H1 (cell line): ENCODE data around the gene HSPA1B. TPM values are rescaled to one million over a fixed set of nuclear protein-coding genes. Genes with fewer than 3 reads are reported as not detected.
A peak's percentile ranks its signal among the peaks of the same experiment; 100 is the strongest.

Source experiments
- CTCF ChIA-PET: fragments of 300-600 bp; sonication (Branson Sonifier 250); formaldehyde crosslinking; loops from one replicate; lab custom pipeline; 2021; ENCODE audit not compliant: partially characterized antibody; lab: Charles Lee
- POLR2A ChIA-PET: fragments of 300-600 bp; sonication (Branson Sonifier 250); formaldehyde crosslinking; loops from one replicate; lab custom pipeline; 2021; ENCODE audit warnings: inconsistent platforms; ENCODE audit not compliant: partially characterized antibody; lab: Charles Lee
- DNase-seq, 2 experiments: peaks; one replicate each; pipeline versions ENCODE4 v3.0.0 to v3.0.0-alpha.2; 2010 to 2022; ENCODE audit warnings: low spot score in 2 of 2, low read depth in 1 of 2, mixed read lengths in 1 of 2
- FAIRE-seq: peaks from 2 replicates; lab custom pipeline; 2011; peaks lifted over from hg19 to GRCh38; lab: Jason Lieb, UNC
- H2AFZ ChIP-seq: 2 replicates; pipeline ENCODE4 v1.8.1; 2012; ENCODE audit warnings: low read length, inconsistent platforms
- H2AK5ac ChIP-seq: 2 replicates; pipeline ENCODE4 v1.6.1; 2013; ENCODE audit warnings: low read depth, low read length
- H2BK120ac ChIP-seq: replicated peaks from 2 replicates; pipeline ENCODE3; 2013; ENCODE audit warnings: low read depth, low read length, inconsistent platforms
- H2BK12ac ChIP-seq: 2 replicates; pipeline ENCODE4 v1.6.1; 2013; ENCODE audit warnings: low read depth, low read length
- H2BK15ac ChIP-seq: 2 replicates; pipeline ENCODE4 v1.6.1; 2013; ENCODE audit warnings: low read length
- H2BK20ac ChIP-seq: 2 replicates; pipeline ENCODE4 v1.6.1; 2013; ENCODE audit warnings: low read length
- H2BK5ac ChIP-seq: 2 replicates; pipeline ENCODE4 v1.6.1; 2013; ENCODE audit warnings: low read depth, low read length
- H3K14ac ChIP-seq: 2 replicates; pipeline ENCODE4 v1.6.1; 2013; ENCODE audit warnings: inconsistent platforms; ENCODE audit not compliant: insufficient read length
- H3K18ac ChIP-seq: 2 replicates; pipeline ENCODE4 v1.6.1; 2013; ENCODE audit warnings: low read length; ENCODE audit errors: extremely low read depth
- H3K23ac ChIP-seq: 2 replicates; pipeline ENCODE4 v1.6.1; 2013; ENCODE audit warnings: inconsistent platforms; ENCODE audit not compliant: insufficient read length
- H3K23me2 ChIP-seq: 2 replicates; pipeline ENCODE4 v1.6.1; 2013; ENCODE audit warnings: low read depth, low read length
- H3K27ac ChIP-seq: 2 replicates; pipeline ENCODE4 v1.6.1; 2011; ENCODE audit warnings: low read depth, low read length, inconsistent platforms
- H3K27me3 ChIP-seq, 4 experiments: replicated peaks in 1 of 4; 1 replicate in 1 of 4; 2 replicates in 3 of 4; pipeline versions ENCODE4 v1.6.1 to v1.8.1; 2011 to 2013; ENCODE audit warnings: low read length in 3 of 4, mild to moderate bottlenecking in 3 of 4, inconsistent platforms in 2 of 4, mixed read lengths in 2 of 4, moderate library complexity in 1 of 4; ENCODE audit not compliant: control insufficient read depth in 3 of 4, insufficient read depth in 3 of 4; ENCODE audit errors: extremely low read depth in 1 of 4
- H3K36me3 ChIP-seq, 4 experiments: 2 replicates each; pipeline versions ENCODE4 v1.6.1 to v1.8.1; 2011 to 2013; ENCODE audit warnings: mild to moderate bottlenecking in 4 of 4, low read length in 3 of 4, moderate library complexity in 2 of 4, control low read depth in 1 of 4, inconsistent platforms in 1 of 4; ENCODE audit not compliant: insufficient read depth in 4 of 4, control insufficient read depth in 2 of 4
- H3K4ac ChIP-seq: replicated peaks from 2 replicates; pipeline ENCODE3; 2013; ENCODE audit warnings: low read length, low read depth, mixed read lengths, inconsistent platforms; ENCODE audit not compliant: insufficient read length
- H3K4me1 ChIP-seq, 4 experiments: replicated peaks in 1 of 4; 1 replicate in 1 of 4; 2 replicates in 3 of 4; pipeline versions ENCODE4 v1.6.1 to v1.8.1; 2011 to 2013; ENCODE audit warnings: low read length in 3 of 4, inconsistent platforms in 2 of 4, mixed read lengths in 1 of 4; ENCODE audit not compliant: insufficient read depth in 4 of 4, control insufficient read depth in 3 of 4
- H3K4me2 ChIP-seq, 2 experiments: 2 replicates each; pipeline versions ENCODE4 v1.6.1 to v1.8.1; 2011 to 2013; ENCODE audit warnings: low read depth in 2 of 2, low read length in 2 of 2, control low read depth in 1 of 2, inconsistent platforms in 1 of 2, mild to moderate bottlenecking in 1 of 2; ENCODE audit not compliant: insufficient read depth in 1 of 2
- H3K4me3 ChIP-seq, 4 experiments: fragments of 200-600, 300-600 bp in 1 of 4; sonication (generic), shearing (Covaris generic), sonication (Bioruptor Twin) in 1 of 4; 2 replicates each; pipeline versions ENCODE4 v1.5.1 to v1.8.1; 2011 to 2016; ENCODE audit warnings: low read length in 4 of 4, low read depth in 3 of 4, control low read depth in 2 of 4, inconsistent platforms in 2 of 4, mild to moderate bottlenecking in 2 of 4, mixed read lengths in 1 of 4, moderate library complexity in 1 of 4; ENCODE audit not compliant: insufficient read depth in 2 of 4; ENCODE audit errors: extremely low read depth in 1 of 4
- H3K56ac ChIP-seq: replicated peaks from 2 replicates; pipeline ENCODE3; 2013; ENCODE audit warnings: low read depth, mild to moderate bottlenecking, mixed read lengths, low read length, inconsistent platforms; ENCODE audit not compliant: insufficient read length
- H3K79me1 ChIP-seq: 2 replicates; pipeline ENCODE4 v1.6.1; 2013; ENCODE audit warnings: low read depth, low read length, control low read depth
- H3K79me2 ChIP-seq, 2 experiments: 2 replicates each; pipeline versions ENCODE4 v1.6.1 to v1.8.1; 2012 to 2013; ENCODE audit warnings: low read length in 2 of 2, mild to moderate bottlenecking in 2 of 2, inconsistent platforms in 1 of 2; ENCODE audit not compliant: insufficient read depth in 2 of 2, control insufficient read depth in 1 of 2
- H3K9ac ChIP-seq, 4 experiments: replicated peaks in 1 of 4; 1 replicate in 1 of 4; 2 replicates in 3 of 4; pipeline versions ENCODE4 v1.6.1 to v1.8.1; 2011 to 2013; ENCODE audit warnings: low read depth in 3 of 4, low read length in 3 of 4, control low read depth in 2 of 4, mild to moderate bottlenecking in 2 of 4, moderate library complexity in 2 of 4, inconsistent platforms in 1 of 4; ENCODE audit errors: extremely low read depth in 1 of 4
- H3K9me3 ChIP-seq, 2 experiments: 2 replicates each; pipeline versions ENCODE4 v1.6.1 to v1.8.1; 2012 to 2013; ENCODE audit warnings: mild to moderate bottlenecking in 2 of 2, moderate library complexity in 2 of 2, control low read depth in 1 of 2, inconsistent platforms in 1 of 2, low read depth in 1 of 2, low read length in 1 of 2, mixed read lengths in 1 of 2; ENCODE audit not compliant: insufficient read depth in 2 of 2
- H4K20me1 ChIP-seq, 2 experiments: replicated peaks in 1 of 2; 2 replicates each; pipeline versions ENCODE3 to v1.8.1; 2011 to 2013; ENCODE audit warnings: inconsistent platforms in 2 of 2, low read length in 2 of 2, mild to moderate bottlenecking in 1 of 2; ENCODE audit not compliant: insufficient read depth in 2 of 2, control insufficient read depth in 1 of 2
- H4K5ac ChIP-seq: 2 replicates; pipeline ENCODE4 v1.6.1; 2013; ENCODE audit warnings: low read length, low read depth, mixed read lengths, inconsistent platforms; ENCODE audit not compliant: insufficient read length
- H4K8ac ChIP-seq: 2 replicates; pipeline ENCODE4 v1.8.0; 2013; ENCODE audit warnings: mild to moderate bottlenecking, moderate library complexity, low read length, inconsistent platforms; ENCODE audit not compliant: insufficient read depth; ENCODE audit errors: extremely low read depth
- H4K91ac ChIP-seq: replicated peaks from 2 replicates; pipeline ENCODE3; 2013; ENCODE audit warnings: low read length, mixed read lengths, inconsistent platforms; ENCODE audit not compliant: insufficient read length
- CEBPB ChIP-seq: IDR thresholded peaks from 2 replicates; pipeline ENCODE4 v1.6.1; 2012; ENCODE audit warnings: low read depth, low read length
- CHD2 ChIP-seq: IDR thresholded peaks from 2 replicates; pipeline ENCODE4 v1.6.1; 2012; ENCODE audit warnings: low read length, improper control_type of control experiment
- CREB1 ChIP-seq: IDR thresholded peaks from 2 replicates; pipeline ENCODE4 v1.6.1; 2012; ENCODE audit warnings: inconsistent platforms
- E2F6 ChIP-seq: IDR thresholded peaks from 2 replicates; pipeline ENCODE4 v1.6.1; 2012; ENCODE audit warnings: inconsistent platforms
- EZH2 ChIP-seq: fragments of 200-600 bp; sonication (generic); IDR thresholded peaks from 2 replicates; pipeline ENCODE4 v1.7.1; 2012; ENCODE audit warnings: low read depth, mild to moderate bottlenecking, moderate library complexity, low read length, inconsistent platforms; ENCODE audit not compliant: severe bottlenecking
- SIX5 ChIP-seq: IDR thresholded peaks from 2 replicates; pipeline ENCODE4 v1.6.1; 2011; ENCODE audit warnings: mild to moderate bottlenecking, low read depth, low read length
- TAF1 ChIP-seq: IDR thresholded peaks from 2 replicates; pipeline ENCODE4 v1.6.1; 2011; ENCODE audit warnings: mild to moderate bottlenecking, low read depth, low read length
- TAF7 ChIP-seq: optimal IDR thresholded peaks from 2 replicates; pipeline ENCODE3; 2011; ENCODE audit warnings: low read depth, mild to moderate bottlenecking, inconsistent platforms, low read length, moderate library complexity, borderline replicate concordance
- ZNF274 ChIP-seq: IDR thresholded peaks from 2 replicates; pipeline ENCODE4 v1.7.0; 2012; ENCODE audit warnings: low read length, borderline replicate concordance; ENCODE audit errors: extremely low read depth
- WGBS, 2 experiments: shearing (Covaris generic) in 1 of 2; methylation state at CpG; one replicate each; pipeline versions ENCODE4 v1.1.6 to v1.1.7; 2013 to 2015; ENCODE audit warnings: low lambda C conversion rate in 2 of 2, mixed read lengths in 2 of 2, inconsistent platforms in 1 of 2, low coverage in 1 of 2, missing lambda C conversion rate in 1 of 2; ENCODE audit not compliant: insufficient replicate concordance in 2 of 2, insufficient coverage in 1 of 2, insufficient read length in 1 of 2; ENCODE audit errors: extremely low coverage in 1 of 2, missing lambda C conversion rate in 1 of 2; 5-methylcytosine and 5-hydroxymethylcytosine counted together
- polyA plus RNA-seq, 7 experiments: library from polyadenylated mRNA; depleted of rRNA in 3 of 7; stranded (reverse) in 5 of 7; unstranded in 2 of 7; fragments of >200 nt in 5 of 7; fragments of 200-250 nt in 2 of 7; gene quantifications; 1 replicate in 5 of 7; 2 replicates in 1 of 7; 4 replicates in 1 of 7; pipeline versions ENCODE4 v1.2.1 to v1.2.3, GENCODE V29; 2011 to 2013; ENCODE audit warnings: missing spikeins in 2 of 7, mixed read lengths in 2 of 7
- total RNA-seq: library from RNA; stranded (reverse); fragmentation: NEBNext Ultra II Directional; extraction: Animal tissue kit (Norgen Biotek cat#: 25700); gene quantifications from 2 replicates; pipeline ENCODE4 v1.2.1, GENCODE V29; 2021
- TF ChIP-seq, protein P1 (sequence below): IDR thresholded peaks from 2 replicates; pipeline ENCODE4 v1.6.1; 2012; ENCODE audit warnings: low read length, inconsistent platforms
- TF ChIP-seq, protein P2 (sequence below): IDR thresholded peaks from 2 replicates; pipeline ENCODE4 v1.6.1; 2012; ENCODE audit warnings: inconsistent platforms

Gene HSPA1B
- total and polyA plus RNA-seq, 2 of the 8 experiments (the other 6 are each of a cell fraction or from before 2014, with no cell fraction given): 36.6 to 76.6 TPM

- Histone ChIP-seq H3K27me3 (no peaks in the 10 kb centered on the region), H4K8ac (peak within 1 kb of the TSS; percentile 38; the same call in 1 of the 2 replicates), H3K79me2 (no peaks in the 10 kb centered on the region), H3K27ac (no peak within 1 kb of the TSS), H2BK5ac (no peak within 1 kb of the TSS), H2BK15ac (no peak within 1 kb of the TSS), H3K79me1 (no peaks in the 10 kb centered on the region; the same call in 1 of the 2 replicates), H3K4me1 (peaks cover 0 to 11% (median 0%) of the 10 kb centered on the region in 4 experiments; a peak in 1 of 7 replicates), H3K4me2 (peak within 1 kb of the TSS; percentile 52 to 58), H3K4me3 (peak within 1 kb of the TSS in 1 of 4 experiments; percentile 46; a peak in 2 of 8 replicates), H3K18ac (peak within 1 kb of the TSS; percentile 48), H3K56ac (no peak within 1 kb of the TSS), H3K14ac (no peak within 1 kb of the TSS), H4K5ac (no peak within 1 kb of the TSS), H4K20me1 (peaks cover 2 to 12% of the 10 kb centered on the region in 2 experiments), H2AK5ac (0 out of 2 replicates have a peak within 1 kb of the TSS, but pooled peaks have one; percentile 8), H3K9ac (no peak within 1 kb of the TSS; a peak in 1 of 7 replicates), H3K4ac (no peak within 1 kb of the TSS), H2AFZ (no peak within 1 kb of the TSS), H2BK120ac (no peak within 1 kb of the TSS), H2BK12ac (peak within 1 kb of the TSS; percentile 39; the same call in 1 of the 2 replicates), H4K91ac (no peak within 1 kb of the TSS), H3K36me3 (peaks cover 17 to 39% (median 34%) of the 10 kb centered on the region in 4 experiments), H2BK20ac (no peak within 1 kb of the TSS), H3K9me3 (no peaks in the 10 kb centered on the region), H3K23me2 (no peaks in the 10 kb centered on the region), H3K23ac (no peak within 1 kb of the TSS)
- FAIRE-seq: no peak
- DNase-seq: peak in 1 of 2 experiments; percentile 71
- 52% methylated on average over 6 of the region's 18 CpGs; no CpG with 5 or more reads in 1 of the 2 experiments for WGBS, 2 experiments
- ChIA-PET POLR2A (interaction anchor here (0.6 to 2.8 kb wide), 10 partner anchors 9 to 156 kb away, joined by 3 to 11 read pairs (median 4); partner anchors contain the start of genes NEU1 and VARS1), CTCF (interaction anchor here (1.2 to 8.1 kb wide), 2 partner anchors 10 to 74 kb away, joined by 3 to 59 read pairs; no protein-coding TSS in a partner anchor)
- TF ChIP-seq SIX5: no peak
- no peak for TF ChIP-seq TAF7
- TF ChIP-seq CHD2: no peak
- 0 out of 2 replicates have a peak, but pooled peaks have one; percentile 18 for TF ChIP-seq TAF1
- no peak for TF ChIP-seq EZH2
- TF ChIP-seq, protein P1, sequence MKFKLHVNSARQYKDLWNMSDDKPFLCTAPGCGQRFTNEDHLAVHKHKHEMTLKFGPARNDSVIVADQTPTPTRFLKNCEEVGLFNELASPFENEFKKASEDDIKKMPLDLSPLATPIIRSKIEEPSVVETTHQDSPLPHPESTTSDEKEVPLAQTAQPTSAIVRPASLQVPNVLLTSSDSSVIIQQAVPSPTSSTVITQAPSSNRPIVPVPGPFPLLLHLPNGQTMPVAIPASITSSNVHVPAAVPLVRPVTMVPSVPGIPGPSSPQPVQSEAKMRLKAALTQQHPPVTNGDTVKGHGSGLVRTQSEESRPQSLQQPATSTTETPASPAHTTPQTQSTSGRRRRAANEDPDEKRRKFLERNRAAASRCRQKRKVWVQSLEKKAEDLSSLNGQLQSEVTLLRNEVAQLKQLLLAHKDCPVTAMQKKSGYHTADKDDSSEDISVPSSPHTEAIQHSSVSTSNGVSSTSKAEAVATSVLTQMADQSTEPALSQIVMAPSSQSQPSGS: no peak
- peak; percentile 75 for TF ChIP-seq E2F6
- TF ChIP-seq ZNF274: no peak
- no peak for TF ChIP-seq CEBPB
- TF ChIP-seq CREB1: peak; percentile 64
- TF ChIP-seq, protein P2, sequence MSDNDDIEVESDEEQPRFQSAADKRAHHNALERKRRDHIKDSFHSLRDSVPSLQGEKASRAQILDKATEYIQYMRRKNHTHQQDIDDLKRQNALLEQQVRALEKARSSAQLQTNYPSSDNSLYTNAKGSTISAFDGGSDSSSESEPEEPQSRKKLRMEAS: peak; percentile 50; the same call in 1 of the 2 replicates
These were observed 51.2 kb downstream of the HSPA1B start, which contains the start of gene SLC44A4 for GRCh38 chr6:31878726-31879125. Gene SLC44A4 (minus strand): TSS chr6:31878997. CDS start chr6:31878980, 17 bp downstream.
